HEK293 (cell line): ENCODE data around the gene ZDHHC3.

ENCODE experiments used
- ZBTB11 ChIP-seq: fragments of 450-650 bp; formaldehyde crosslinking; conservative IDR thresholded peaks from 2 replicates; pipeline ENCODE4 v1.5.1; 2016; ENCODE audit warnings: low read depth, missing biosample characterization, missing genetic modification characterization
- ZNF561 ChIP-seq: fragments of 450-650 bp; IDR thresholded peaks from 2 replicates; pipeline ENCODE4 v1.5.1; 2018; ENCODE audit warnings: missing biosample characterization, missing genetic modification characterization, borderline replicate concordance

- TF ChIP-seq ZBTB11 = no peak
- TF ChIP-seq ZNF561 = no peak
These were observed 5.2 kb upstream of the ZDHHC3 start for GRCh38 chr3:44981220-44981619.
